K562 (cell line): ENCODE measurements around the gene EMID1. TPM values are rescaled to one million over a fixed set of nuclear protein-coding genes. Genes with fewer than 3 reads are reported as not detected.
A peak's percentile ranks its signal among the peaks of the same experiment; 100 is the strongest.

Experiments used
- ATAC-seq: fragments of 200-7000 bp; cut with Tn5 transposase; 3 replicates; pipeline ENCODE4 v1.9.1; 2020; ENCODE audit warnings: moderate library complexity
- BruUV-seq: library from RNA; stranded (reverse); fragments of 400-500 nt; replicated peaks from 2 replicates; lab custom pipeline; 2021; lab: Mats Ljungman, UMichigan
- CTCF ChIA-PET: fragments of 300-600 bp; formaldehyde crosslinking; extraction: SDS; loops from one replicate; lab custom pipeline; 2021; ENCODE audit warnings: low intra/inter-chr PET ratio; lab: Yijun Ruan, JAX
- POLR2A ChIA-PET: fragments of 300-600, 350-650 bp; sonication (Branson Sonifier 250); formaldehyde crosslinking; extraction: SDS; loops from one replicate; lab custom pipeline; 2021; ENCODE audit warnings: antibody characterized with exemption, inconsistent platforms; lab: Yijun Ruan, JAX
- DNase-seq, 4 experiments: peaks; one replicate each; pipeline versions ENCODE4 v3.0.0 to v3.0.0-alpha.2; 2011 to 2018; ENCODE audit warnings: low spot score in 3 of 4, mixed read lengths in 3 of 4; ENCODE audit errors: extremely low read depth in 1 of 4
- FAIRE-seq: peaks from 2 replicates; lab custom pipeline; 2011; peaks lifted over from hg19 to GRCh38; lab: Jason Lieb, UNC
- H2AFZ ChIP-seq: 2 replicates; pipeline ENCODE4 v1.6.0; 2011; ENCODE audit warnings: low read depth, low read length, control low read depth, inconsistent platforms
- H3K27ac ChIP-seq: fragments of 200-600 bp; 3 replicates; pipeline ENCODE4 v1.8.0; 2011; ENCODE audit warnings: low read depth, mild to moderate bottlenecking, control low read depth, inconsistent platforms, low read length, moderate library complexity, mixed read lengths; ENCODE audit errors: extremely low read depth
- H3K27me3 ChIP-seq, 2 experiments: fragments of 300-600 bp in 1 of 2; 2 replicates in 1 of 2; 3 replicates in 1 of 2; pipeline versions ENCODE4 v1.6.0 to v1.8.0; 2011; ENCODE audit warnings: inconsistent platforms in 2 of 2, low read length in 2 of 2, mild to moderate bottlenecking in 1 of 2, mixed read lengths in 1 of 2, moderate library complexity in 1 of 2; ENCODE audit not compliant: control insufficient read depth in 2 of 2, insufficient read depth in 2 of 2
- H3K36me3 ChIP-seq: fragments of 300-600 bp; 3 replicates; pipeline ENCODE4 v1.8.0; 2011; ENCODE audit warnings: mild to moderate bottlenecking, low read length, inconsistent platforms; ENCODE audit not compliant: control insufficient read depth, insufficient read depth
- H3K4me1 ChIP-seq, 2 experiments: fragments of 200-600 bp in 1 of 2; replicated peaks in 1 of 2; 2 replicates in 1 of 2; 3 replicates in 1 of 2; pipeline versions ENCODE4 v1.5.1 to v1.8.0; 2011; ENCODE audit warnings: inconsistent platforms in 2 of 2, low read length in 2 of 2, mild to moderate bottlenecking in 1 of 2, mixed read lengths in 1 of 2, moderate library complexity in 1 of 2; ENCODE audit not compliant: control insufficient read depth in 2 of 2, insufficient read depth in 2 of 2
- H3K4me2 ChIP-seq: 2 replicates; pipeline ENCODE4 v1.6.1; 2011; ENCODE audit warnings: low read length, control low read depth, inconsistent platforms, mixed read lengths; ENCODE audit not compliant: insufficient read depth
- H3K4me3 ChIP-seq: fragments of 200-600 bp; sonication (generic), shearing (Covaris generic); 2 replicates; pipeline ENCODE4 v1.5.1; 2016; ENCODE audit warnings: control low read depth, inconsistent platforms
- H3K79me2 ChIP-seq: fragments of 200-600 bp; 3 replicates; pipeline ENCODE4 v1.8.0; 2011; ENCODE audit warnings: low read length, inconsistent platforms; ENCODE audit not compliant: control insufficient read depth, insufficient read depth
- H3K9ac ChIP-seq, 2 experiments: 2 replicates each; pipeline versions ENCODE4 v1.6.0 to v1.6.1; 2011; ENCODE audit warnings: low read depth in 2 of 2, low read length in 2 of 2, control low read depth in 1 of 2, inconsistent platforms in 1 of 2, mild to moderate bottlenecking in 1 of 2, mixed read lengths in 1 of 2; ENCODE audit not compliant: insufficient read depth in 1 of 2
- H3K9me1 ChIP-seq: one replicate; pipeline ENCODE4 v1.6.0; 2011; ENCODE audit warnings: inconsistent platforms, mild to moderate bottlenecking, low read length, moderate library complexity; ENCODE audit not compliant: control insufficient read depth, insufficient read depth
- H3K9me3 ChIP-seq: replicated peaks from 2 replicates; pipeline ENCODE4 v1.5.1; 2011; ENCODE audit warnings: low read depth, low read length, inconsistent platforms; ENCODE audit not compliant: control insufficient read depth, insufficient read depth
- H4K20me1 ChIP-seq: replicated peaks from 2 replicates; pipeline ENCODE4 v1.6.1; 2011; ENCODE audit warnings: low read length, inconsistent platforms, mixed read lengths; ENCODE audit not compliant: control insufficient read depth, insufficient read depth
- POLR2G ChIP-seq: fragments of 200-400 bp; formaldehyde crosslinking; IDR thresholded peaks from 2 replicates; pipeline ENCODE4 v1.6.1; 2017; ENCODE audit warnings: low read depth, mild to moderate bottlenecking, antibody characterized with exemption, low read length, moderate library complexity
- RBFOX2 ChIP-seq: fragments of 200-400 bp; formaldehyde crosslinking; IDR thresholded peaks from 2 replicates; pipeline ENCODE4 v1.6.1; 2017; ENCODE audit warnings: low read depth, mild to moderate bottlenecking, low read length, moderate library complexity
- SAFB ChIP-seq: fragments of 200-400 bp; formaldehyde crosslinking; IDR thresholded peaks from 2 replicates; pipeline ENCODE4 v1.6.1; 2017; ENCODE audit warnings: low read depth, low read length, borderline replicate concordance
- UBTF ChIP-seq, 2 experiments: IDR thresholded peaks; 2 replicates each; pipeline ENCODE4 v1.6.1; 2012; ENCODE audit warnings: improper control_type of control experiment in 2 of 2, low read depth in 2 of 2, low read length in 2 of 2, borderline replicate concordance in 1 of 2
- WGBS: fragments of 100-300 bp; shearing (Covaris generic); methylation state at CpG from one replicate; pipeline ENCODE4 v1.1.6; 2016; ENCODE audit warnings: low coverage, mixed read lengths; ENCODE audit not compliant: insufficient coverage; ENCODE audit errors: missing lambda C conversion rate; 5-methylcytosine and 5-hydroxymethylcytosine counted together
- in situ Hi-C: fragments of 300-500 bp; cut with MboI; formaldehyde crosslinking; loops from 4 replicates; pipeline ENCODE4 v1.15.0; 2018; ENCODE audit warnings: inconsistent platforms, mixed read lengths
- intact Hi-C: fragments of 100-400 bp; cut with micrococcal nuclease; formaldehyde crosslinking; loops from 2 replicates; pipeline ENCODE4 v1.14.2; 2022
- polyA plus RNA-seq, 8 experiments: library from polyadenylated mRNA; depleted of rRNA in 4 of 8; stranded (reverse) in 5 of 8; unstranded in 3 of 8; fragments of >200 nt; fragmentation: Nextera tagmentation in 2 of 8; fragmentation: Illumina TruSeq in 1 of 8; extraction: Ambion mirVana in 2 of 8; extraction: Trizol in 1 of 8; gene quantifications; 2 replicates each; pipeline versions ENCODE4 v1.2.1 to v1.2.3, GENCODE V29; 2011 to 2014; ENCODE audit warnings: inconsistent platforms in 1 of 8, missing spikeins in 1 of 8
- total RNA-seq, 7 experiments: library from RNA; depleted of rRNA in 6 of 7; stranded (reverse); fragments of >200 nt in 6 of 7; fragmentation: Illumina TruSeq in 2 of 7; extraction: Trizol in 2 of 7; gene quantifications; 2 replicates each; pipeline versions ENCODE4 v1.2.1 to v1.2.3, GENCODE V29; 2011 to 2021; ENCODE audit warnings: low replicate concordance in 1 of 7

The EMID1 gene
- total and polyA plus RNA-seq, 9 of the 15 experiments (the other 6 are each of a cell fraction or from before 2014, with no cell fraction given), result 0.15 to 7.2 (median 2.7) TPM

GRCh38 chr22:29298641-29299040, 92.9 kb downstream of the EMID1 start (continued):
- TF ChIP-seq UBTF (IDR thresholded peaks at IDR 0.05; ENCODE audit: borderline replicate concordance in 1 of 2, low read depth in 2 of 2, low read length in 2 of 2), result no peak

GRCh38 chr22:29299136-29299900, 93.6 kb downstream of the EMID1 start:
- CTCF ChIA-PET, result no interaction called here
- Histone ChIP-seq H4K20me1 (no peaks in the 10 kb centered on the region; the same call in 1 of the 2 replicates), H3K4me3 (no peak overlapping the region), H3K27me3 (no peaks in the 10 kb centered on the region), H3K9me3 (no peaks in the 10 kb centered on the region), H3K36me3 (peaks cover 61% of the 10 kb centered on the region), H3K4me2 (no peak overlapping the region), H3K9ac (peak overlapping the region in 1 of 2 experiments; percentile 45; a peak in 1 of 4 replicates), H3K4me1 (peaks cover 7 to 27% of the 10 kb centered on the region in 2 experiments), H3K79me2 (no peaks in the 10 kb centered on the region), H2AFZ (no peak overlapping the region), H3K9me1 (no peaks in the 10 kb centered on the region), H3K27ac (no peak overlapping the region)
- FAIRE-seq (no peak), ATAC-seq (no peak), DNase-seq (no peak)
- TSS peak; percentile 96 for BruUV-seq
- in situ Hi-C loops (no loop called here), intact Hi-C loops (no loop called here)
- WGBS, result 87% methylated on average over 13 of the region's 19 CpGs
- TF ChIP-seq RBFOX2 (0 out of 2 replicates have a peak, but pooled peaks have one; percentile 16), POLR2G (0 out of 2 replicates have a peak, but pooled peaks have one; percentile 46), SAFB (no peak)
- POLR2A ChIA-PET, result interaction anchor here (0.6 to 1.7 kb wide), 2 partner anchors 12 to 15 kb away, joined by 3 to 6 read pairs; no protein-coding TSS in a partner anchor
